Measurements from ENCODE around the gene C2orf49. TPM values are rescaled to one million over a fixed set of nuclear protein-coding genes. Genes with fewer than 3 reads are reported as not detected.

C2orf49 gene
- total and polyA plus RNA-seq, 2 of the 8 experiments (the other 6 are each of a cell fraction or from before 2014, with no cell fraction given): 5.6 to 19.9 TPM

GRCh38 chr2:105330681-105331375, 6.5 kb upstream of the C2orf49 start:
- no peak overlapping the region for H4K8ac ChIP-seq (ENCODE audit: extremely low read depth, insufficient read depth, low read length)
- H3K9ac ChIP-seq (replicated peaks in 1 of 4; ENCODE audit: extremely low read depth in 1 of 4, low read depth in 3 of 4, low read length in 3 of 4): no peak overlapping the region
- peak overlapping the region; percentile 51; the same call in 1 of the 2 replicates for H3K18ac ChIP-seq (ENCODE audit: extremely low read depth, low read length)
- no peak overlapping the region for H2BK20ac ChIP-seq (ENCODE audit: low read length)
- 93% methylated on average over 4 of the region's 4 CpGs; no CpG with 5 or more reads in 1 of the 2 experiments for WGBS, 2 experiments (ENCODE audit: extremely low coverage in 1 of 2, insufficient coverage in 1 of 2, insufficient read length in 1 of 2, insufficient replicate concordance in 2 of 2, low coverage in 1 of 2, low lambda C conversion rate in 2 of 2, missing lambda C conversion rate in 1 of 2)
- H2BK5ac ChIP-seq (ENCODE audit: low read depth, low read length): no peak overlapping the region
- no peak overlapping the region; the same call in 1 of the 2 replicates for H2BK12ac ChIP-seq (ENCODE audit: low read depth, low read length)
- DNase-seq (ENCODE audit: low read depth in 1 of 2, low spot score in 2 of 2) (no peak), FAIRE-seq (no peak)
- no peaks in the 10 kb centered on the region for H4K20me1 ChIP-seq (replicated peaks in 1 of 2; ENCODE audit: control insufficient read depth in 1 of 2, insufficient read depth in 2 of 2, low read length in 2 of 2)
- no peak overlapping the region for H2BK120ac ChIP-seq (replicated peaks; ENCODE audit: low read depth, low read length)
- no peak overlapping the region for H3K56ac ChIP-seq (replicated peaks; ENCODE audit: insufficient read length, low read depth, low read length)
- H3K27me3 ChIP-seq (replicated peaks in 1 of 4; ENCODE audit: control insufficient read depth in 3 of 4, extremely low read depth in 1 of 4, insufficient read depth in 3 of 4, low read length in 3 of 4): no peaks in the 10 kb centered on the region; a peak in 1 of 7 replicates
- H3K79me2 ChIP-seq (ENCODE audit: control insufficient read depth in 1 of 2, insufficient read depth in 2 of 2, low read length in 2 of 2): peaks cover 3 to 33% of the 10 kb centered on the region in 2 experiments; a peak in 2 of 4 replicates
- peak overlapping the region; percentile 83; the same call in 1 of the 2 replicates for H2AK5ac ChIP-seq (ENCODE audit: low read depth, low read length)
- H4K91ac ChIP-seq (replicated peaks; ENCODE audit: insufficient read length, low read length): no peak overlapping the region
- no peak overlapping the region for H3K23ac ChIP-seq (ENCODE audit: insufficient read length)
- H3K4ac ChIP-seq (replicated peaks; ENCODE audit: insufficient read length, low read depth, low read length): no peak overlapping the region
- H3K36me3 ChIP-seq (ENCODE audit: control insufficient read depth in 2 of 4, insufficient read depth in 4 of 4, low read length in 3 of 4): peaks cover 0 to 4% (median 0%) of the 10 kb centered on the region in 4 experiments; a peak in 1 of 8 replicates
- H4K5ac ChIP-seq (ENCODE audit: insufficient read length, low read depth, low read length): no peak overlapping the region
- POLR2A ChIA-PET (ENCODE audit: partially characterized antibody): interaction anchor here (0.8 to 1.4 kb wide), 8 partner anchors 9 to 69 kb away, joined by 3 to 7 read pairs (median 3); no protein-coding TSS in a partner anchor
- H3K4me3 ChIP-seq (ENCODE audit: extremely low read depth in 1 of 4, insufficient read depth in 2 of 4, low read depth in 3 of 4, low read length in 4 of 4): no peak overlapping the region; a peak in 1 of 8 replicates
- H3K9me3 ChIP-seq (ENCODE audit: insufficient read depth in 2 of 2, low read depth in 1 of 2, low read length in 1 of 2): no peaks in the 10 kb centered on the region
- no peak overlapping the region for H3K27ac ChIP-seq (ENCODE audit: low read depth, low read length)
- H2BK15ac ChIP-seq (ENCODE audit: low read length): peak overlapping the region; percentile 74; the same call in 1 of the 2 replicates
- peaks cover 9% of the 10 kb centered on the region for H3K79me1 ChIP-seq (ENCODE audit: low read depth, low read length)
- CTCF ChIA-PET (ENCODE audit: partially characterized antibody): interaction anchor here (1.7 kb wide), 1 partner anchor 191 kb away, joined by 3 read pairs; no protein-coding TSS in a partner anchor
- H3K23me2 ChIP-seq (ENCODE audit: low read depth, low read length): peaks cover 10% of the 10 kb centered on the region; the same call in 1 of the 2 replicates
- H3K4me1 ChIP-seq (replicated peaks in 1 of 4; ENCODE audit: control insufficient read depth in 3 of 4, insufficient read depth in 4 of 4, low read length in 3 of 4): peaks cover 0 to 7% (median 5%) of the 10 kb centered on the region in 4 experiments; a peak in 4 of 7 replicates
- H3K4me2 ChIP-seq (ENCODE audit: insufficient read depth in 1 of 2, low read depth in 2 of 2, low read length in 2 of 2): peak overlapping the region in 1 of 2 experiments; percentile 98; a peak in 2 of 4 replicates
- H3K14ac ChIP-seq (ENCODE audit: insufficient read length): no peak overlapping the region
- H2AFZ ChIP-seq (ENCODE audit: low read length): no peak overlapping the region; the same call in 1 of the 2 replicates
- TF ChIP-seq SIRT6 (IDR thresholded peaks at IDR 0.05; ENCODE audit: low read length) (no peak), NANOG (IDR thresholded peaks at IDR 0.05; ENCODE audit: insufficient read depth, low read depth, low read length, poor library complexity, severe bottlenecking) (no peak), EZH2 (IDR thresholded peaks at IDR 0.05; ENCODE audit: low read depth, low read length, severe bottlenecking) (no peak), BCL11A (IDR thresholded peaks at IDR 0.05; ENCODE audit: low read depth in 2 of 2, low read length in 2 of 2) (no peak), SIX5 (IDR thresholded peaks at IDR 0.05; ENCODE audit: low read depth, low read length) (no peak), BACH1 (IDR thresholded peaks at IDR 0.05; ENCODE audit: low read length) (no peak), TEAD4 (IDR thresholded peaks at IDR 0.05; ENCODE audit: low read depth, low read length) (no peak), EP300 (IDR thresholded peaks at IDR 0.05; ENCODE audit: borderline replicate concordance in 1 of 2, low read depth in 2 of 2, low read length in 2 of 2) (no peak), CHD1 (IDR thresholded peaks at IDR 0.05; ENCODE audit: low read depth, low read length) (no peak), TCF12 (IDR thresholded peaks at IDR 0.05; ENCODE audit: low read depth, low read length) (no peak), KDM5A (IDR thresholded peaks at IDR 0.05; ENCODE audit: low read length) (no peak), RNF2 (IDR thresholded peaks at IDR 0.05; ENCODE audit: borderline replicate concordance, low read depth, low read length, missing control alignments, poor library complexity, severe bottlenecking) (no peak)

Measured in H1 (cell line).